ENCODE data around the gene SKAP2. TPM values are rescaled to one million over a fixed set of nuclear protein-coding genes. Genes with fewer than 3 reads are reported as not detected.

The SKAP2 gene
- total RNA-seq, 1 donor from 2014 or later = 50.2 TPM

GRCh38 chr7:26879671-26880070, 15.3 kb upstream of the SKAP2 start:
- no peak for DNase-seq (ENCODE audit: low spot score in 2 of 2)
- no peaks in the 10 kb centered on the region for H3K36me3 ChIP-seq
- no peak overlapping the region for H3K4me3 ChIP-seq
- H3K27ac ChIP-seq = no peak overlapping the region
- peaks cover 0 to 6% of the 10 kb centered on the region in 2 donors for H3K9me3 ChIP-seq
- TF ChIP-seq CTCF (IDR thresholded peaks at IDR 0.05) = no peak
- intact Hi-C loops (cut with DNase I) = no loop called here
- H3K27me3 ChIP-seq = no peaks in the 10 kb centered on the region
- no peaks in the 10 kb centered on the region for H3K4me1 ChIP-seq

- Histone ChIP-seq H3K4me1 (no peaks in the 10 kb centered on the region), H3K9me3 (no peaks in the 10 kb centered on the region), H3K36me3 (no peaks in the 10 kb centered on the region), H3K4me3 (no peak overlapping the region), H3K27me3 (no peaks in the 10 kb centered on the region), H3K27ac (no peak overlapping the region)
- no peak for DNase-seq (ENCODE audit: low spot score in 2 of 2)
- intact Hi-C loops (cut with DNase I) = loop anchor here (5.0 to 10.0 kb wide), 2 partner anchors 163 to 664 kb away; partner anchors contain the start of genes CBX3 and HNRNPA2B1
- TF ChIP-seq CTCF (IDR thresholded peaks at IDR 0.05) = no peak
Observed at GRCh38 chr7:26868841-26869495, 4.6 kb upstream of the SKAP2 start.

GRCh38 chr7:26865094-26865388, 651 bp upstream of the SKAP2 start:
- DNase-seq (ENCODE audit: low spot score in 2 of 2) = peak in 1 of 2 donors; percentile 85
- intact Hi-C loops (cut with DNase I) = loop anchor here (2.0 to 10.0 kb wide), 3 partner anchors 167 to 660 kb away; partner anchors contain the start of genes CBX3 and HNRNPA2B1

GRCh38 chr7:26863518-26864308, 677 bp downstream of the SKAP2 start:
- DNase-seq (ENCODE audit: low spot score in 2 of 2) = no peak
- Histone ChIP-seq H3K9me3 (no peaks in the 10 kb centered on the region), H3K4me3 (peak overlapping the region; percentile 66 to 89), H3K36me3 (no peaks in the 10 kb centered on the region), H3K27me3 (no peaks in the 10 kb centered on the region), H3K27ac (peak overlapping the region; percentile 87 to 90), H3K4me1 (no peaks in the 10 kb centered on the region)
- no peak for TF ChIP-seq CTCF (IDR thresholded peaks at IDR 0.05)
- intact Hi-C loops (cut with DNase I) = loop anchor here (2.0 to 10.0 kb wide), 3 partner anchors 233 to 1006 kb away; partner anchors contain the start of genes CBX3 and HNRNPA2B1

More at GRCh38 chr7:26865094-26865388, 651 bp upstream of the SKAP2 start:
- no peaks in the 10 kb centered on the region for H3K36me3 ChIP-seq
- peak overlapping the region; percentile 66 to 89 for H3K4me3 ChIP-seq
- TF ChIP-seq CTCF (IDR thresholded peaks at IDR 0.05) = no peak
- H3K27me3 ChIP-seq = no peaks in the 10 kb centered on the region
- no peaks in the 10 kb centered on the region for H3K9me3 ChIP-seq
- H3K4me1 ChIP-seq = no peaks in the 10 kb centered on the region
- H3K27ac ChIP-seq = peak overlapping the region; percentile 87 to 90

- no peaks in the 10 kb centered on the region for H3K4me1 ChIP-seq
- no peak for DNase-seq (ENCODE audit: low spot score in 2 of 2)
- H3K27ac ChIP-seq = no peak overlapping the region
Observed at GRCh38 chr7:26862834-26863233, 1.6 kb downstream of the SKAP2 start.

More at GRCh38 chr7:26862834-26863233, 1.6 kb downstream of the SKAP2 start:
- TF ChIP-seq CTCF (IDR thresholded peaks at IDR 0.05) = no peak
- Histone ChIP-seq H3K9me3 (no peaks in the 10 kb centered on the region), H3K27me3 (no peaks in the 10 kb centered on the region), H3K4me3 (peak overlapping the region in 1 of 2 donors; percentile 66), H3K36me3 (no peaks in the 10 kb centered on the region)
- intact Hi-C loops (cut with DNase I) = loop anchor here (5.0 to 10.0 kb wide), 2 partner anchors 658 to 1006 kb away; partner anchors contain the start of genes CBX3 and HNRNPA2B1
